Ectodermal cell (in vitro differentiated cells): Measurements from ENCODE around the gene AQP6.

Experiments
- H3K27ac ChIP-seq: 2 replicates; pipeline ENCODE4 v1.7.0; 2013; ENCODE audit warnings: mild to moderate bottlenecking, low read depth, low read length; ENCODE audit not compliant: insufficient read depth, poor library complexity, severe bottlenecking
- H3K27me3 ChIP-seq: 2 replicates; pipeline ENCODE4 v1.7.0; 2013; ENCODE audit warnings: mild to moderate bottlenecking, low read length; ENCODE audit not compliant: insufficient read depth, control insufficient read depth, poor library complexity, severe bottlenecking
- H3K36me3 ChIP-seq: one replicate; pipeline ENCODE4 v1.7.0; 2013; ENCODE audit warnings: low read length; ENCODE audit not compliant: control insufficient read depth, insufficient read depth
- H3K4me1 ChIP-seq: one replicate; pipeline ENCODE4 v1.7.0; 2013; ENCODE audit warnings: low read length; ENCODE audit not compliant: control insufficient read depth, insufficient read depth
- H3K4me3 ChIP-seq: 2 replicates; pipeline ENCODE4 v1.7.0; 2013; ENCODE audit warnings: low read depth, low read length, control low read depth; ENCODE audit not compliant: insufficient read depth
- H3K9me3 ChIP-seq: 2 replicates; pipeline ENCODE4 v1.7.0; 2013; ENCODE audit warnings: mild to moderate bottlenecking, low read length, moderate library complexity; ENCODE audit not compliant: control insufficient read depth
- WGBS, 2 experiments: methylation state at CpG; one replicate each; pipeline ENCODE4 v1.1.7; 2013; ENCODE audit warnings: missing lambda C conversion rate in 2 of 2; 5-methylcytosine and 5-hydroxymethylcytosine counted together

AQP6 gene

GRCh38 chr12:49932533-49933130 lies 40.1 kb upstream of the AQP6 start:
- Histone ChIP-seq H3K27ac (no peak overlapping the region), H3K4me3 (no peak overlapping the region), H3K4me1 (no peaks in the 10 kb centered on the region), H3K9me3 (no peaks in the 10 kb centered on the region), H3K36me3 (no peaks in the 10 kb centered on the region), H3K27me3 (no peaks in the 10 kb centered on the region)
- WGBS, 2 experiments: 90 to 92% methylated on average over 8 of the region's 8 CpGs

- Histone ChIP-seq H3K36me3 (no peaks in the 10 kb centered on the region), H3K4me3 (no peak overlapping the region), H3K9me3 (no peaks in the 10 kb centered on the region), H3K4me1 (no peaks in the 10 kb centered on the region), H3K27me3 (no peaks in the 10 kb centered on the region), H3K27ac (no peak overlapping the region)
- 64 to 67% methylated on average over 5 of the region's 5 CpGs for WGBS, 2 experiments
Measured at GRCh38 chr12:49933796-49934195, 39.0 kb upstream of the AQP6 start.

GRCh38 chr12:49934505-49934904 lies 38.2 kb upstream of the AQP6 start:
- Histone ChIP-seq H3K27me3 (no peaks in the 10 kb centered on the region), H3K36me3 (no peaks in the 10 kb centered on the region)

GRCh38 chr12:49936925-49937324 lies 35.8 kb upstream of the AQP6 start:
- Histone ChIP-seq H3K27ac (no peak overlapping the region), H3K4me3 (no peak overlapping the region), H3K36me3 (no peaks in the 10 kb centered on the region), H3K27me3 (no peaks in the 10 kb centered on the region), H3K9me3 (no peaks in the 10 kb centered on the region), H3K4me1 (no peaks in the 10 kb centered on the region)
- WGBS, 2 experiments: 91 to 92% methylated on average over 2 to 3 of the region's 3 CpGs

More at GRCh38 chr12:49934505-49934904, 38.2 kb upstream of the AQP6 start:
- Histone ChIP-seq H3K4me1 (no peaks in the 10 kb centered on the region), H3K27ac (no peak overlapping the region), H3K4me3 (no peak overlapping the region), H3K9me3 (no peaks in the 10 kb centered on the region)
- WGBS, 2 experiments: 86 to 95% methylated on average over 2 to 3 of the region's 3 CpGs

- Histone ChIP-seq H3K27ac (no peak overlapping the region), H3K9me3 (no peaks in the 10 kb centered on the region), H3K27me3 (no peaks in the 10 kb centered on the region), H3K36me3 (no peaks in the 10 kb centered on the region), H3K4me3 (no peak overlapping the region), H3K4me1 (no peaks in the 10 kb centered on the region)
- 86 to 88% methylated on average over 8 of the region's 8 CpGs for WGBS, 2 experiments
Measured at GRCh38 chr12:49937639-49938300, 35.0 kb upstream of the AQP6 start.

GRCh38 chr12:49939307-49939706 lies 33.4 kb upstream of the AQP6 start:
- H3K4me3 ChIP-seq: no peak overlapping the region
- peaks cover 8% of the 10 kb centered on the region for H3K4me1 ChIP-seq
- peaks cover 3% of the 10 kb centered on the region for H3K27me3 ChIP-seq
- no peaks in the 10 kb centered on the region for H3K36me3 ChIP-seq
- no peaks in the 10 kb centered on the region for H3K9me3 ChIP-seq
- no peak overlapping the region for H3K27ac ChIP-seq

- Histone ChIP-seq H3K4me1 (peaks cover 8% of the 10 kb centered on the region), H3K27me3 (peaks cover 6% of the 10 kb centered on the region), H3K4me3 (no peak overlapping the region), H3K36me3 (no peaks in the 10 kb centered on the region), H3K9me3 (no peaks in the 10 kb centered on the region), H3K27ac (no peak overlapping the region)
- WGBS, 2 experiments: 91 to 94% methylated on average over 1 of the region's 1 CpG
Measured at GRCh38 chr12:49939707-49940106, 33.0 kb upstream of the AQP6 start.

GRCh38 chr12:49941556-49942511 lies 30.9 kb upstream of the AQP6 start:
- no peak overlapping the region for H3K27ac ChIP-seq
- no peaks in the 10 kb centered on the region for H3K36me3 ChIP-seq
- peaks cover 8% of the 10 kb centered on the region for H3K4me1 ChIP-seq
- peaks cover 15% of the 10 kb centered on the region for H3K27me3 ChIP-seq
- no peaks in the 10 kb centered on the region for H3K9me3 ChIP-seq
- WGBS, 2 experiments: 90 to 91% methylated on average over 13 of the region's 13 CpGs
- H3K4me3 ChIP-seq: no peak overlapping the region

- WGBS, 2 experiments: 91 to 92% methylated on average over 3 of the region's 3 CpGs
- Histone ChIP-seq H3K9me3 (no peaks in the 10 kb centered on the region), H3K4me1 (peaks cover 8% of the 10 kb centered on the region), H3K4me3 (no peak overlapping the region), H3K27ac (no peak overlapping the region), H3K27me3 (peaks cover 15% of the 10 kb centered on the region), H3K36me3 (no peaks in the 10 kb centered on the region)
Measured at GRCh38 chr12:49942512-49942893, 30.2 kb upstream of the AQP6 start.
